ENCODE measurements around the gene FBRS. TPM values are rescaled to one million over a fixed set of nuclear protein-coding genes. Genes with fewer than 3 reads are reported as not detected.

FBRS gene
- total RNA-seq, 1 donor from 2014 or later = 60.9 TPM

- Mint-ChIP-seq H3K27me3 (ENCODE audit: unreplicated experiment) (peaks cover 7% of the 10 kb centered on the region), H3K9me3 (ENCODE audit: unreplicated experiment) (no peaks in the 10 kb centered on the region), H3K4me3 (ENCODE audit: unreplicated experiment) (no peak overlapping the region), H3K4me1 (ENCODE audit: unreplicated experiment) (no peaks in the 10 kb centered on the region), H3K36me3 (ENCODE audit: low read depth, unreplicated experiment) (peaks cover 32% of the 10 kb centered on the region), H3K27ac (ENCODE audit: unreplicated experiment) (no peak overlapping the region)
- no peak for TF ChIP-seq CTCF (IDR thresholded peaks at IDR 0.05; ENCODE audit: unreplicated experiment)
- no peak for DNase-seq (ENCODE audit: low spot score)
Observed at GRCh38 chr16:30669026-30669902, 11.0 kb downstream of the FBRS start.

- H3K4me1 Mint-ChIP-seq (ENCODE audit: unreplicated experiment) = no peaks in the 10 kb centered on the region
- H3K27ac Mint-ChIP-seq (ENCODE audit: unreplicated experiment) = no peak overlapping the region
- no peak overlapping the region for H3K4me3 Mint-ChIP-seq (ENCODE audit: unreplicated experiment)
- no peak for TF ChIP-seq CTCF (IDR thresholded peaks at IDR 0.05; ENCODE audit: unreplicated experiment)
- no peak for DNase-seq (ENCODE audit: low spot score)
- peaks cover 7% of the 10 kb centered on the region for H3K27me3 Mint-ChIP-seq (ENCODE audit: unreplicated experiment)
- peaks cover 29% of the 10 kb centered on the region for H3K36me3 Mint-ChIP-seq (ENCODE audit: low read depth, unreplicated experiment)
- no peaks in the 10 kb centered on the region for H3K9me3 Mint-ChIP-seq (ENCODE audit: unreplicated experiment)
Observed at GRCh38 chr16:30669903-30670824, 11.9 kb downstream of the FBRS start.

GRCh38 chr16:30675143-30675542 is 16.9 kb downstream of the FBRS start:
- no peak for DNase-seq (ENCODE audit: low spot score)
- no peak for TF ChIP-seq CTCF (IDR thresholded peaks at IDR 0.05; ENCODE audit: unreplicated experiment)
- no peak overlapping the region for H3K27ac Mint-ChIP-seq (ENCODE audit: unreplicated experiment)
- H3K4me3 Mint-ChIP-seq (ENCODE audit: unreplicated experiment) = no peak overlapping the region
- peaks cover 14% of the 10 kb centered on the region for H3K27me3 Mint-ChIP-seq (ENCODE audit: unreplicated experiment)
- no peaks in the 10 kb centered on the region for H3K4me1 Mint-ChIP-seq (ENCODE audit: unreplicated experiment)
- no peaks in the 10 kb centered on the region for H3K9me3 Mint-ChIP-seq (ENCODE audit: unreplicated experiment)
- H3K36me3 Mint-ChIP-seq (ENCODE audit: low read depth, unreplicated experiment) = peaks cover 11% of the 10 kb centered on the region

- DNase-seq (ENCODE audit: low spot score) = no peak
Observed at GRCh38 chr16:30677931-30678585, 19.8 kb downstream of the FBRS start.

More at GRCh38 chr16:30677931-30678585, 19.8 kb downstream of the FBRS start:
- Mint-ChIP-seq H3K27ac (ENCODE audit: unreplicated experiment) (no peak overlapping the region), H3K36me3 (ENCODE audit: low read depth, unreplicated experiment) (no peaks in the 10 kb centered on the region), H3K4me3 (ENCODE audit: unreplicated experiment) (no peak overlapping the region), H3K4me1 (ENCODE audit: unreplicated experiment) (no peaks in the 10 kb centered on the region), H3K27me3 (ENCODE audit: unreplicated experiment) (peaks cover 16% of the 10 kb centered on the region), H3K9me3 (ENCODE audit: unreplicated experiment) (no peaks in the 10 kb centered on the region)
- TF ChIP-seq CTCF (IDR thresholded peaks at IDR 0.05; ENCODE audit: unreplicated experiment) = no peak
